GM21526 (cell line): Measurements from ENCODE around the gene ANKRD33.

ENCODE experiments used
- ATAC-seq: cut with Tn5 transposase; IDR thresholded peaks from one replicate; pipeline ENCODE4 v1.9.1; 2021; ENCODE audit warnings: moderate library complexity; ENCODE audit not compliant: unreplicated experiment, low FRiP score

The ANKRD33 gene

GRCh38 chr12:51887476-51888315 lies at the start of gene ANKRD33:
Gene ANKRD33 (plus strand): TSS chr12:51888103. CDS start chr12:51888187, 84 bp downstream.
- no peak for ATAC-seq

GRCh38 chr12:51838762-51839161 lies 49.1 kb upstream of the ANKRD33 start:
- ATAC-seq: no peak

- ATAC-seq: no peak
Measured at GRCh38 chr12:51839310-51839947, 48.5 kb upstream of the ANKRD33 start.

GRCh38 chr12:51840966-51841365 lies 46.9 kb upstream of the ANKRD33 start:
- no peak for ATAC-seq

- no peak for ATAC-seq
Measured at GRCh38 chr12:51841727-51842126, 46.2 kb upstream of the ANKRD33 start.

- ATAC-seq: no peak
Measured at GRCh38 chr12:51844854-51845253, 43.0 kb upstream of the ANKRD33 start.

- no peak for ATAC-seq
Measured at GRCh38 chr12:51845482-51845881, 42.4 kb upstream of the ANKRD33 start.

GRCh38 chr12:51846271-51846691 lies 41.6 kb upstream of the ANKRD33 start:
- no peak for ATAC-seq

- ATAC-seq: no peak
Measured at GRCh38 chr12:51846911-51847642, 40.8 kb upstream of the ANKRD33 start.

GRCh38 chr12:51847643-51848325 lies 40.1 kb upstream of the ANKRD33 start:
- no peak for ATAC-seq

GRCh38 chr12:51848326-51848727 lies 39.6 kb upstream of the ANKRD33 start, which contains the start of gene FIGNL2:
Gene FIGNL2 (minus strand): TSS chr12:51848718. CDS start chr12:51822413, 26,305 bp downstream.
- no peak for ATAC-seq

- ATAC-seq: no peak
Measured at GRCh38 chr12:51848841-51849735, 38.8 kb upstream of the ANKRD33 start.

- no peak for ATAC-seq
Measured at GRCh38 chr12:51850081-51850964, 37.6 kb upstream of the ANKRD33 start.

GRCh38 chr12:51850965-51851299 lies 37.0 kb upstream of the ANKRD33 start:
- ATAC-seq: no peak

GRCh38 chr12:51851413-51852124 lies 36.3 kb upstream of the ANKRD33 start:
- ATAC-seq: no peak

- no peak for ATAC-seq
Measured at GRCh38 chr12:51852404-51853137, 35.3 kb upstream of the ANKRD33 start.
